ENCODE results near the gene DDB1.

GRCh38 chr11:61274084-61274483 lies 58.8 kb downstream of the DDB1 start:
- TF ChIP-seq, protein P1, sequence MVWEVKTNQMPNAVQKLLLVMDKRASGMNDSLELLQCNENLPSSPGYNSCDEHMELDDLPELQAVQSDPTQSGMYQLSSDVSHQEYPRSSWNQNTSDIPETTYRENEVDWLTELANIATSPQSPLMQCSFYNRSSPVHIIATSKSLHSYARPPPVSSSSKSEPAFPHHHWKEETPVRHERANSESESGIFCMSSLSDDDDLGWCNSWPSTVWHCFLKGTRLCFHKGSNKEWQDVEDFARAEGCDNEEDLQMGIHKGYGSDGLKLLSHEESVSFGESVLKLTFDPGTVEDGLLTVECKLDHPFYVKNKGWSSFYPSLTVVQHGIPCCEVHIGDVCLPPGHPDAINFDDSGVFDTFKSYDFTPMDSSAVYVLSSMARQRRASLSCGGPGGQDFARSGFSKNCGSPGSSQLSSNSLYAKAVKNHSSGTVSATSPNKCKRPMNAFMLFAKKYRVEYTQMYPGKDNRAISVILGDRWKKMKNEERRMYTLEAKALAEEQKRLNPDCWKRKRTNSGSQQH (CRISPR knock-in tag; IDR thresholded peaks at IDR 0.05; ENCODE audit: low read depth): no peak
- no peak for TF ChIP-seq ZNF24 (IDR thresholded peaks at IDR 0.05)
